GM18858 (cell line): ENCODE data around the gene CTF1.
"Not testable (repeated sequence)": the region's sequence is repeated elsewhere in the genome, so short reads cannot be mapped to it uniquely, and the experiment has no call there.

Experiments
- ATAC-seq: cut with Tn5 transposase; IDR thresholded peaks from one replicate; pipeline ENCODE4 v1.9.1; 2021; ENCODE audit not compliant: unreplicated experiment

CTF1 gene

GRCh38 chr16:30896261-30896888 is at the start of gene CTF1:
Gene CTF1 (plus strand): TSS chr16:30896614. CDS start chr16:30896644, 30 bp downstream.
- no peak for ATAC-seq

GRCh38 chr16:30846649-30847402 is 49.6 kb upstream of the CTF1 start:
- no peak for ATAC-seq

GRCh38 chr16:30850246-30850645 is 46.2 kb upstream of the CTF1 start:
- no peak for ATAC-seq

- ATAC-seq = no peak
These were observed 42.7 kb upstream of the CTF1 start for GRCh38 chr16:30853758-30854157.

- ATAC-seq = no peak
These were observed 38.3 kb upstream of the CTF1 start for GRCh38 chr16:30858111-30858495.

- ATAC-seq = no peak
These were observed 37.5 kb upstream of the CTF1 start for GRCh38 chr16:30858829-30859423.

- not testable (repeated sequence) for ATAC-seq
These were observed 35.7 kb upstream of the CTF1 start for GRCh38 chr16:30860729-30861128.

GRCh38 chr16:30863178-30863577 is 33.2 kb upstream of the CTF1 start:
- ATAC-seq = not testable (repeated sequence)

- ATAC-seq = no peak
These were observed 30.4 kb upstream of the CTF1 start for GRCh38 chr16:30866031-30866430.

GRCh38 chr16:30867747-30868146 is 28.7 kb upstream of the CTF1 start:
- no peak for ATAC-seq

- no peak for ATAC-seq
These were observed 25.5 kb upstream of the CTF1 start for GRCh38 chr16:30870904-30871303.

- ATAC-seq = no peak
These were observed 22.1 kb upstream of the CTF1 start for GRCh38 chr16:30874244-30874820.

GRCh38 chr16:30874821-30875717 is 21.3 kb upstream of the CTF1 start:
- peak; percentile 57 for ATAC-seq

GRCh38 chr16:30875871-30876801 is 20.3 kb upstream of the CTF1 start:
- ATAC-seq = peak; percentile 26

- ATAC-seq = no peak
These were observed 19.5 kb upstream of the CTF1 start for GRCh38 chr16:30876867-30877266.

- ATAC-seq = no peak
These were observed 13.7 kb upstream of the CTF1 start for GRCh38 chr16:30882429-30883310.

GRCh38 chr16:30884760-30885159 is 11.7 kb upstream of the CTF1 start:
- ATAC-seq = no peak

- no peak for ATAC-seq
These were observed 11.2 kb upstream of the CTF1 start for GRCh38 chr16:30885196-30885595.

- no peak for ATAC-seq
These were observed 10.3 kb upstream of the CTF1 start for GRCh38 chr16:30886145-30886544.
